ENCODE results near the gene AKT3. TPM values are rescaled to one million over a fixed set of nuclear protein-coding genes. Genes with fewer than 3 reads are reported as not detected.
A peak's percentile ranks its signal among the peaks of the same experiment; 100 is the strongest.

The AKT3 gene
- total and polyA plus RNA-seq, 2 of the 8 experiments (the other 6 are each of a cell fraction or from before 2014, with no cell fraction given), result 6.0 to 36.4 TPM

DNA sequence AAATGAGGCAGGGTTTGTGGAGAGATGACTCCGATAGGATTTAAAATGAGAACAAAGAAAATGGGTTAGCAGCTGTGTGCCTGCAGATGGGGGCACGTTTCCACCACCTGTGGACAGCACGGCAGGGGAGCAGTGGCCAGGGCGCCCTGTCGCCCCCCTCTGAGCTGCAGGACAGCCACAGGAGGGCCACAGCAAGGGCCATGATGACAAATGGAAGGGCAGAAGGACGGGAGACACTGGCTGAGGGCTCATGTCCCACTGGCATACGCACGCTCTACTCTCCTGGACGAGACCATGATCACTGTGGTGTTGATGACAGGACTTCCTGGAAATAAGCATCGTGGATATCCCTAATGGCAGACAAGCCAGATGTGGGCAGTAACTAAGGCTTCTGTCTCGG lies 353.2 kb downstream of the AKT3 start:
- Histone ChIP-seq H2AFZ (ENCODE audit: low read length) (no peak overlapping the region), H2BK5ac (ENCODE audit: low read depth, low read length) (peak overlapping the region; percentile 67; the same call in 1 of the 2 replicates), H2BK20ac (ENCODE audit: low read length) (peak overlapping the region; percentile 87; the same call in 1 of the 2 replicates), H4K5ac (ENCODE audit: insufficient read length, low read depth, low read length) (no peak overlapping the region), H3K23ac (ENCODE audit: insufficient read length) (no peak overlapping the region), H3K4ac (replicated peaks; ENCODE audit: insufficient read length, low read depth, low read length) (peak overlapping the region; percentile 46), H3K79me2 (ENCODE audit: control insufficient read depth in 1 of 2, insufficient read depth in 2 of 2, low read length in 2 of 2) (no peaks in the 10 kb centered on the region), H3K23me2 (ENCODE audit: low read depth, low read length) (no peaks in the 10 kb centered on the region), H3K36me3 (ENCODE audit: control insufficient read depth in 2 of 4, insufficient read depth in 4 of 4, low read length in 3 of 4) (no peaks in the 10 kb centered on the region), H3K79me1 (ENCODE audit: low read depth, low read length) (no peaks in the 10 kb centered on the region), H2BK12ac (ENCODE audit: low read depth, low read length) (peak overlapping the region; percentile 53; the same call in 1 of the 2 replicates), H3K9me3 (ENCODE audit: insufficient read depth in 2 of 2, low read depth in 1 of 2, low read length in 1 of 2) (no peaks in the 10 kb centered on the region; a peak in 1 of 4 replicates), H3K9ac (replicated peaks in 1 of 4; ENCODE audit: extremely low read depth in 1 of 4, low read depth in 3 of 4, low read length in 3 of 4) (no peak overlapping the region), H3K4me1 (replicated peaks in 1 of 4; ENCODE audit: control insufficient read depth in 3 of 4, insufficient read depth in 4 of 4, low read length in 3 of 4) (peaks cover 0 to 16% (median 11%) of the 10 kb centered on the region in 4 experiments; a peak in 6 of 7 replicates), H3K4me3 (ENCODE audit: extremely low read depth in 1 of 4, insufficient read depth in 2 of 4, low read depth in 3 of 4, low read length in 4 of 4) (no peak overlapping the region), H4K8ac (ENCODE audit: extremely low read depth, insufficient read depth, low read length) (no peak overlapping the region; the same call in 1 of the 2 replicates), H2BK120ac (replicated peaks; ENCODE audit: low read depth, low read length) (peak overlapping the region; percentile 73), H3K18ac (ENCODE audit: extremely low read depth, low read length) (peak overlapping the region; percentile 38; the same call in 1 of the 2 replicates), H3K4me2 (ENCODE audit: insufficient read depth in 1 of 2, low read depth in 2 of 2, low read length in 2 of 2) (no peak overlapping the region), H2BK15ac (ENCODE audit: low read length) (peak overlapping the region; percentile 53; the same call in 1 of the 2 replicates), H3K27ac (ENCODE audit: low read depth, low read length) (no peak overlapping the region), H3K14ac (ENCODE audit: insufficient read length) (no peak overlapping the region), H4K20me1 (replicated peaks in 1 of 2; ENCODE audit: control insufficient read depth in 1 of 2, insufficient read depth in 2 of 2, low read length in 2 of 2) (no peaks in the 10 kb centered on the region), H4K91ac (replicated peaks; ENCODE audit: insufficient read length, low read length) (no peak overlapping the region), H3K27me3 (replicated peaks in 1 of 4; ENCODE audit: control insufficient read depth in 3 of 4, extremely low read depth in 1 of 4, insufficient read depth in 3 of 4, low read length in 3 of 4) (no peaks in the 10 kb centered on the region), H2AK5ac (ENCODE audit: low read depth, low read length) (peak overlapping the region; percentile 11; the same call in 1 of the 2 replicates), H3K56ac (replicated peaks; ENCODE audit: insufficient read length, low read depth, low read length) (no peak overlapping the region)
- no peak for FAIRE-seq
- 97% methylated on average over 11 of the region's 11 CpGs; no CpG with 5 or more reads in 1 of the 2 experiments for WGBS, 2 experiments (ENCODE audit: extremely low coverage in 1 of 2, insufficient coverage in 1 of 2, insufficient read length in 1 of 2, insufficient replicate concordance in 2 of 2, low coverage in 1 of 2, low lambda C conversion rate in 2 of 2, missing lambda C conversion rate in 1 of 2)
- ChIA-PET CTCF (ENCODE audit: partially characterized antibody) (interaction anchor here (1.2 kb wide), 1 partner anchor 34 kb away, joined by 3 read pairs; no protein-coding TSS in a partner anchor), POLR2A (ENCODE audit: partially characterized antibody) (interaction anchor here (1.3 kb wide), 1 partner anchor 14 kb away, joined by 3 read pairs; no protein-coding TSS in a partner anchor)
- no peak for DNase-seq (ENCODE audit: low read depth in 1 of 2, low spot score in 2 of 2)
- TF ChIP-seq KDM4A (IDR thresholded peaks at IDR 0.05; ENCODE audit: low read depth, low read length, severe bottlenecking), result no peak
- no peak for TF ChIP-seq BRCA1 (IDR thresholded peaks at IDR 0.05; ENCODE audit: low read depth, low read length)
- no peak for TF ChIP-seq TCF12 (IDR thresholded peaks at IDR 0.05; ENCODE audit: low read depth, low read length)
- no peak for TF ChIP-seq GABPA (IDR thresholded peaks at IDR 0.05; ENCODE audit: borderline replicate concordance, insufficient read depth, low read length)
- no peak for TF ChIP-seq TAF1 (IDR thresholded peaks at IDR 0.05; ENCODE audit: low read depth, low read length)
- no peak for TF ChIP-seq SUZ12 (IDR thresholded peaks at IDR 0.05; ENCODE audit: low read length)
- no peak for TF ChIP-seq CTBP2 (IDR thresholded peaks at IDR 0.05; ENCODE audit: borderline replicate concordance, insufficient read depth, insufficient read length, low read length)
- TF ChIP-seq SAP30 (IDR thresholded peaks at IDR 0.05; ENCODE audit: insufficient read depth, insufficient replicate concordance, low read length), result no peak
- TF ChIP-seq KDM1A (IDR thresholded peaks at IDR 0.05; ENCODE audit: borderline replicate concordance, low read length), result no peak
- no peak for TF ChIP-seq TAF7 (optimal IDR thresholded peaks at IDR 0.05; ENCODE audit: borderline replicate concordance, low read depth, low read length)
- no peak for TF ChIP-seq CEBPB (IDR thresholded peaks at IDR 0.05; ENCODE audit: low read depth, low read length)
- no peak for TF ChIP-seq HDAC6 (IDR thresholded peaks at IDR 0.05; ENCODE audit: low read depth, low read length)

Data from H1 (cell line).